K562 (cell line): ENCODE measurements around the gene SLC35B1. TPM values are rescaled to one million over a fixed set of nuclear protein-coding genes. Genes with fewer than 3 reads are reported as not detected.

Experiments
- BRF1 ChIP-seq: IDR thresholded peaks from 3 replicates; pipeline ENCODE4 v1.6.1; 2011; ENCODE audit warnings: borderline replicate concordance, mild to moderate bottlenecking; ENCODE audit not compliant: insufficient read length; ENCODE audit errors: extremely low read depth
- CBFA2T2 ChIP-seq: fragments of 450-650 bp; conservative IDR thresholded peaks from 2 replicates; pipeline ENCODE4 v1.6.1; 2017; ENCODE audit warnings: mild to moderate bottlenecking
- CHD4 ChIP-seq: fragments of 200-600 bp; sonication (generic); IDR thresholded peaks from 3 replicates; pipeline ENCODE4 v1.6.1; 2012; ENCODE audit warnings: low read depth, mild to moderate bottlenecking, mixed read lengths, low read length, inconsistent platforms; ENCODE audit not compliant: insufficient read depth, insufficient replicate concordance, poor library complexity, severe bottlenecking
- GABPB1 ChIP-seq: sonication (generic); formaldehyde crosslinking; IDR thresholded peaks from 2 replicates; pipeline ENCODE4 v1.8.0; 2022; ENCODE audit warnings: mild to moderate bottlenecking, missing genetic modification reagents
- GABPB2 ChIP-seq: fragments of 250-450 bp; sonication (Bioruptor Pico); conservative IDR thresholded peaks from 2 replicates; pipeline ENCODE4 v1.5.1; 2021; ENCODE audit warnings: mild to moderate bottlenecking
- HDAC1 ChIP-seq, 2 experiments: fragments of 450-650 bp; IDR thresholded peaks; 2 replicates each; pipeline ENCODE4 v1.6.1; 2016 to 2017; ENCODE audit warnings: inconsistent platforms in 1 of 2, mild to moderate bottlenecking in 1 of 2, moderate library complexity in 1 of 2
- HNRNPLL ChIP-seq: fragments of 200-400 bp; formaldehyde crosslinking; IDR thresholded peaks from 2 replicates; pipeline ENCODE4 v1.6.1; 2017; ENCODE audit warnings: low read length, low read depth, mild to moderate bottlenecking; ENCODE audit not compliant: poor library complexity, severe bottlenecking
- MYC ChIP-seq, 2 experiments: fragments of 250-450 bp in 1 of 2; sonication (Bioruptor Pico) in 1 of 2; IDR thresholded peaks; 2 replicates each; pipeline versions ENCODE4 v1.5.1 to v1.6.1; 2012 to 2021; ENCODE audit warnings: low read depth in 2 of 2, borderline replicate concordance in 1 of 2, improper control_type of control experiment in 1 of 2, low read length in 1 of 2, mild to moderate bottlenecking in 1 of 2, moderate library complexity in 1 of 2
- NR2C2 ChIP-seq, 2 experiments: fragments of 200-800 bp in 1 of 2; sonication (Bioruptor generic) in 1 of 2; sonication (generic) in 1 of 2; formaldehyde crosslinking in 1 of 2; IDR thresholded peaks; 2 replicates each; pipeline versions ENCODE4 v1.6.1 to v1.8.0; 2016 to 2022; ENCODE audit warnings: mild to moderate bottlenecking in 1 of 2, missing compliant biosample characterization in 1 of 2, missing genetic modification characterization in 1 of 2, missing genetic modification reagents in 1 of 2
- NR2F6 ChIP-seq: fragments of 450-650 bp; formaldehyde crosslinking; IDR thresholded peaks from 2 replicates; pipeline ENCODE4 v1.4.0; 2020; ENCODE audit warnings: mild to moderate bottlenecking
- PCBP2 ChIP-seq: fragments of 200-400 bp; formaldehyde crosslinking; IDR thresholded peaks from 2 replicates; pipeline ENCODE4 v1.6.1; 2018; ENCODE audit warnings: low read length, low read depth, mild to moderate bottlenecking, moderate library complexity; ENCODE audit not compliant: poor library complexity, severe bottlenecking
- PHF8 ChIP-seq: fragments of 200-600 bp; sonication (generic); IDR thresholded peaks from 2 replicates; pipeline ENCODE4 v1.6.1; 2012; ENCODE audit warnings: mixed run types, mild to moderate bottlenecking, inconsistent platforms, low read length, moderate library complexity, borderline replicate concordance
- RBM15 ChIP-seq: fragments of 200-400 bp; formaldehyde crosslinking; IDR thresholded peaks from 2 replicates; pipeline ENCODE4 v1.6.1; 2018; ENCODE audit warnings: mild to moderate bottlenecking, low read length, moderate library complexity; ENCODE audit not compliant: insufficient read depth
- RBM17 ChIP-seq: fragments of 200-400 bp; formaldehyde crosslinking; IDR thresholded peaks from 2 replicates; pipeline ENCODE4 v1.6.1; 2017; ENCODE audit warnings: low read depth, mild to moderate bottlenecking, low read length, borderline replicate concordance
- SIRT6 ChIP-seq: IDR thresholded peaks from one replicate; pipeline ENCODE4 v1.6.1; 2012; ENCODE audit warnings: low read depth, mild to moderate bottlenecking, control low read depth, inconsistent platforms, low read length, moderate library complexity
- U2AF2 ChIP-seq: fragments of 200-400 bp; formaldehyde crosslinking; optimal IDR thresholded peaks from 2 replicates; pipeline ENCODE3; 2017; ENCODE audit warnings: low read depth, mild to moderate bottlenecking, low read length
- ZNF239 ChIP-seq: fragments of 250-450 bp; sonication (Bioruptor Pico); IDR thresholded peaks from 2 replicates; pipeline ENCODE4 v1.4.0; 2020; ENCODE audit warnings: mild to moderate bottlenecking
- ZNF263 ChIP-seq: sonication (generic); formaldehyde crosslinking; IDR thresholded peaks from 2 replicates; pipeline ENCODE4 v1.8.0; 2022; ENCODE audit warnings: mild to moderate bottlenecking, missing genetic modification reagents, borderline replicate concordance
- ZNF57 ChIP-seq: fragments of 450-650 bp; formaldehyde crosslinking; IDR thresholded peaks from 2 replicates; pipeline ENCODE4 v1.4.0; 2020; ENCODE audit warnings: mild to moderate bottlenecking, moderate library complexity
- ZNF77 ChIP-seq: fragments of 250-450 bp; sonication (Bioruptor Pico); IDR thresholded peaks from 2 replicates; pipeline ENCODE4 v1.5.0; 2020
- ZSCAN29 ChIP-seq: fragments of 450-650 bp; IDR thresholded peaks from 2 replicates; pipeline ENCODE4 v1.6.1; 2017
- polyA plus RNA-seq, 8 experiments: library from polyadenylated mRNA; depleted of rRNA in 4 of 8; stranded (reverse) in 5 of 8; unstranded in 3 of 8; fragments of >200 nt; fragmentation: Nextera tagmentation in 2 of 8; fragmentation: Illumina TruSeq in 1 of 8; extraction: Ambion mirVana in 2 of 8; extraction: Trizol in 1 of 8; gene quantifications; 2 replicates each; pipeline versions ENCODE4 v1.2.1 to v1.2.3, GENCODE V29; 2011 to 2014; ENCODE audit warnings: inconsistent platforms in 1 of 8, missing spikeins in 1 of 8
- total RNA-seq, 7 experiments: library from RNA; depleted of rRNA in 6 of 7; stranded (reverse); fragments of >200 nt in 6 of 7; fragmentation: Illumina TruSeq in 2 of 7; extraction: Trizol in 2 of 7; gene quantifications; 2 replicates each; pipeline versions ENCODE4 v1.2.1 to v1.2.3, GENCODE V29; 2011 to 2021; ENCODE audit warnings: low replicate concordance in 1 of 7
- TF ChIP-seq, protein P1 (sequence below): IDR thresholded peaks from 2 replicates; pipeline ENCODE4 v1.6.1; 2014; ENCODE audit warnings: antibody characterized with exemption
- TF ChIP-seq, protein P2 (sequence below): sonication (generic); formaldehyde crosslinking; IDR thresholded peaks from 2 replicates; pipeline ENCODE4 v1.8.0; 2022; ENCODE audit warnings: mild to moderate bottlenecking, missing genetic modification reagents

The SLC35B1 gene
- total and polyA plus RNA-seq, 9 of the 15 experiments (the other 6 are each of a cell fraction or from before 2014, with no cell fraction given) = 51.4 to 87.9 (median 66.3) TPM

DNA sequence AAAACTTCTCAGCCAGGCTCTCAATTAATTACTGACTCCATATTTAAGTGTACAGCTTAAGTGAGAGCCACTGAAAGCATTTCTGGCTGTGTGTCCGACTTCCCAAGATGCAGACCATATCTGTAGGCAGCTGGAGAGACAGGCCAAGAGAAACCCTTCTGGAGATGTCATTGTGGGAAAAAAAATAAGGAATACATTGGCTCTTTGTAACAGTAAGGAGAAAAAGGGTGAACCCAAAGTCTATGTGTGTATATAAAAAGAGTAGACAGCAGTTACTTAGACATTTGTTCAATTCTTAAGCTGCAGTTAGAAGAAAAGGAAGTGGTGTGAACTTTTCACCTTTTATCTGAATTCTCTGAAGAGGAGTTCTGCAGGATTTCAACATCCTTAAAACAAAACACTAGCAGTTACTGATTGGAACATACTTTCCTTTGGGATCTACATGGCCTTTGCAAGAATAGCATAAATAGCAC is 34.4 kb upstream of the SLC35B1 start (continued):
- TF ChIP-seq, protein P1, sequence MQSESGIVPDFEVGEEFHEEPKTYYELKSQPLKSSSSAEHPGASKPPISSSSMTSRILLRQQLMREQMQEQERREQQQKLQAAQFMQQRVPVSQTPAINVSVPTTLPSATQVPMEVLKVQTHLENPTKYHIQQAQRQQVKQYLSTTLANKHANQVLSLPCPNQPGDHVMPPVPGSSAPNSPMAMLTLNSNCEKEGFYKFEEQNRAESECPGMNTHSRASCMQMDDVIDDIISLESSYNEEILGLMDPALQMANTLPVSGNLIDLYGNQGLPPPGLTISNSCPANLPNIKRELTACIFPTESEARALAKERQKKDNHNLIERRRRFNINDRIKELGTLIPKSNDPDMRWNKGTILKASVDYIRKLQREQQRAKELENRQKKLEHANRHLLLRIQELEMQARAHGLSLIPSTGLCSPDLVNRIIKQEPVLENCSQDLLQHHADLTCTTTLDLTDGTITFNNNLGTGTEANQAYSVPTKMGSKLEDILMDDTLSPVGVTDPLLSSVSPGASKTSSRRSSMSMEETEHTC = no peak
- TF ChIP-seq GABPB2 (CRISPR knock-in tag) (no peak), RBM15 (no peak), NR2F6 (CRISPR knock-in tag) (no peak), PCBP2 (no peak), ZNF77 (CRISPR knock-in tag) (no peak), CHD4 (no peak), MYC (IDR thresholded peaks at IDR 0.05; ENCODE audit: low read depth, low read length) (no peak), MYC (CRISPR knock-in tag; IDR thresholded peaks at IDR 0.05; ENCODE audit: borderline replicate concordance, low read depth) (no peak), HDAC1 (IDR thresholded peaks at IDR 0.05) (peak in 1 of 2 experiments; percentile 56; a peak in 2 of 4 replicates), RBM17 (no peak), HNRNPLL (no peak), NR2C2 (CRISPR knock-in tag; IDR thresholded peaks at IDR 0.05) (no peak), NR2C2 (tag; IDR thresholded peaks at IDR 0.05) (peak; percentile 84), ZNF57 (CRISPR knock-in tag) (no peak), SIRT6 (no peak), BRF1 (no peak), ZNF263 (CRISPR knock-in tag) (no peak), PHF8 (no peak), ZSCAN29 (no peak), U2AF2 (no peak), CBFA2T2 (0 out of 2 replicates have a peak, but pooled peaks have one; percentile 10), ZNF239 (CRISPR knock-in tag) (no peak), GABPB1 (no peak)
- TF ChIP-seq, protein P2, sequence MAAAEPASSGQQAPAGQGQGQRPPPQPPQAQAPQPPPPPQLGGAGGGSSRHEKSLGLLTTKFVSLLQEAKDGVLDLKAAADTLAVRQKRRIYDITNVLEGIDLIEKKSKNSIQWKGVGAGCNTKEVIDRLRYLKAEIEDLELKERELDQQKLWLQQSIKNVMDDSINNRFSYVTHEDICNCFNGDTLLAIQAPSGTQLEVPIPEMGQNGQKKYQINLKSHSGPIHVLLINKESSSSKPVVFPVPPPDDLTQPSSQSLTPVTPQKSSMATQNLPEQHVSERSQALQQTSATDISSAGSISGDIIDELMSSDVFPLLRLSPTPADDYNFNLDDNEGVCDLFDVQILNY = no peak
